K562 (cell line): Measurements from ENCODE around the gene EPYC. TPM values are rescaled to one million over a fixed set of nuclear protein-coding genes. Genes with fewer than 3 reads are reported as not detected.

Experiments used
- ATAC-seq: fragments of 200-7000 bp; cut with Tn5 transposase; 3 replicates; pipeline ENCODE4 v1.9.1; 2020; ENCODE audit warnings: moderate library complexity
- BruUV-seq: library from RNA; stranded (reverse); fragments of 400-500 nt; replicated peaks from 2 replicates; lab custom pipeline; 2021; lab: Mats Ljungman, UMichigan
- CTCF ChIA-PET: fragments of 300-600 bp; formaldehyde crosslinking; extraction: SDS; loops from one replicate; lab custom pipeline; 2021; ENCODE audit warnings: low intra/inter-chr PET ratio; lab: Yijun Ruan, JAX
- POLR2A ChIA-PET: fragments of 300-600, 350-650 bp; sonication (Branson Sonifier 250); formaldehyde crosslinking; extraction: SDS; loops from one replicate; lab custom pipeline; 2021; ENCODE audit warnings: antibody characterized with exemption, inconsistent platforms; lab: Yijun Ruan, JAX
- DNase-seq, 4 experiments: peaks; one replicate each; pipeline versions ENCODE4 v3.0.0 to v3.0.0-alpha.2; 2011 to 2018; ENCODE audit warnings: low spot score in 3 of 4, mixed read lengths in 3 of 4; ENCODE audit errors: extremely low read depth in 1 of 4
- FAIRE-seq: peaks from 2 replicates; lab custom pipeline; 2011; peaks lifted over from hg19 to GRCh38; lab: Jason Lieb, UNC
- H2AFZ ChIP-seq: 2 replicates; pipeline ENCODE4 v1.6.0; 2011; ENCODE audit warnings: low read depth, low read length, control low read depth, inconsistent platforms
- H3K27ac ChIP-seq: fragments of 200-600 bp; 3 replicates; pipeline ENCODE4 v1.8.0; 2011; ENCODE audit warnings: low read depth, mild to moderate bottlenecking, control low read depth, inconsistent platforms, low read length, moderate library complexity, mixed read lengths; ENCODE audit errors: extremely low read depth
- H3K27me3 ChIP-seq, 2 experiments: fragments of 300-600 bp in 1 of 2; 2 replicates in 1 of 2; 3 replicates in 1 of 2; pipeline versions ENCODE4 v1.6.0 to v1.8.0; 2011; ENCODE audit warnings: inconsistent platforms in 2 of 2, low read length in 2 of 2, mild to moderate bottlenecking in 1 of 2, mixed read lengths in 1 of 2, moderate library complexity in 1 of 2; ENCODE audit not compliant: control insufficient read depth in 2 of 2, insufficient read depth in 2 of 2
- H3K36me3 ChIP-seq: fragments of 300-600 bp; 3 replicates; pipeline ENCODE4 v1.8.0; 2011; ENCODE audit warnings: mild to moderate bottlenecking, low read length, inconsistent platforms; ENCODE audit not compliant: control insufficient read depth, insufficient read depth
- H3K4me1 ChIP-seq, 2 experiments: fragments of 200-600 bp in 1 of 2; replicated peaks in 1 of 2; 2 replicates in 1 of 2; 3 replicates in 1 of 2; pipeline versions ENCODE4 v1.5.1 to v1.8.0; 2011; ENCODE audit warnings: inconsistent platforms in 2 of 2, low read length in 2 of 2, mild to moderate bottlenecking in 1 of 2, mixed read lengths in 1 of 2, moderate library complexity in 1 of 2; ENCODE audit not compliant: control insufficient read depth in 2 of 2, insufficient read depth in 2 of 2
- H3K4me2 ChIP-seq: 2 replicates; pipeline ENCODE4 v1.6.1; 2011; ENCODE audit warnings: low read length, control low read depth, inconsistent platforms, mixed read lengths; ENCODE audit not compliant: insufficient read depth
- H3K4me3 ChIP-seq: fragments of 200-600 bp; sonication (generic), shearing (Covaris generic); 2 replicates; pipeline ENCODE4 v1.5.1; 2016; ENCODE audit warnings: control low read depth, inconsistent platforms
- H3K79me2 ChIP-seq: fragments of 200-600 bp; 3 replicates; pipeline ENCODE4 v1.8.0; 2011; ENCODE audit warnings: low read length, inconsistent platforms; ENCODE audit not compliant: control insufficient read depth, insufficient read depth
- H3K9ac ChIP-seq, 2 experiments: 2 replicates each; pipeline versions ENCODE4 v1.6.0 to v1.6.1; 2011; ENCODE audit warnings: low read depth in 2 of 2, low read length in 2 of 2, control low read depth in 1 of 2, inconsistent platforms in 1 of 2, mild to moderate bottlenecking in 1 of 2, mixed read lengths in 1 of 2; ENCODE audit not compliant: insufficient read depth in 1 of 2
- H3K9me1 ChIP-seq: one replicate; pipeline ENCODE4 v1.6.0; 2011; ENCODE audit warnings: inconsistent platforms, mild to moderate bottlenecking, low read length, moderate library complexity; ENCODE audit not compliant: control insufficient read depth, insufficient read depth
- H3K9me3 ChIP-seq: replicated peaks from 2 replicates; pipeline ENCODE4 v1.5.1; 2011; ENCODE audit warnings: low read depth, low read length, inconsistent platforms; ENCODE audit not compliant: control insufficient read depth, insufficient read depth
- H4K20me1 ChIP-seq: replicated peaks from 2 replicates; pipeline ENCODE4 v1.6.1; 2011; ENCODE audit warnings: low read length, inconsistent platforms, mixed read lengths; ENCODE audit not compliant: control insufficient read depth, insufficient read depth
- ARID2 ChIP-seq: fragments of 450-650 bp; IDR thresholded peaks from 2 replicates; pipeline ENCODE4 v1.6.1; 2017; ENCODE audit warnings: antibody characterized with exemption, mild to moderate bottlenecking
- CC2D1A ChIP-seq: fragments of 450-650 bp; IDR thresholded peaks from 2 replicates; pipeline ENCODE4 v1.6.1; 2017; ENCODE audit warnings: mild to moderate bottlenecking
- GATA2 ChIP-seq: sonication (generic); formaldehyde crosslinking; IDR thresholded peaks from 2 replicates; pipeline ENCODE4 v1.4.0; 2020; ENCODE audit warnings: mild to moderate bottlenecking, missing genetic modification reagents
- MTA2 ChIP-seq: fragments of 450-650 bp; IDR thresholded peaks from 2 replicates; pipeline ENCODE4 v1.6.1; 2016; ENCODE audit warnings: low read depth
- PCBP2 ChIP-seq: fragments of 200-400 bp; formaldehyde crosslinking; IDR thresholded peaks from 2 replicates; pipeline ENCODE4 v1.6.1; 2018; ENCODE audit warnings: low read length, low read depth, mild to moderate bottlenecking, moderate library complexity; ENCODE audit not compliant: poor library complexity, severe bottlenecking
- PHF20 ChIP-seq: fragments of 450-650 bp; IDR thresholded peaks from 2 replicates; pipeline ENCODE4 v1.6.1; 2018; ENCODE audit not compliant: partially characterized antibody
- POLR2AphosphoS2 ChIP-seq: IDR thresholded peaks from 2 replicates; pipeline ENCODE4 v1.6.1; 2012; ENCODE audit warnings: low read length, improper control_type of control experiment
- POLR2B ChIP-seq: fragments of 450-650 bp; IDR thresholded peaks from 2 replicates; pipeline ENCODE4 v1.6.1; 2018; ENCODE audit warnings: low read depth; ENCODE audit not compliant: partially characterized antibody
- SETDB1 ChIP-seq: IDR thresholded peaks from one replicate; pipeline ENCODE4 v1.6.1; 2012; ENCODE audit warnings: low read length, control low read depth, inconsistent platforms
- TAF1 ChIP-seq: IDR thresholded peaks from 2 replicates; pipeline ENCODE4 v1.6.1; 2011; ENCODE audit warnings: mild to moderate bottlenecking, low read length, moderate library complexity; ENCODE audit not compliant: insufficient read depth, control insufficient read depth, severe bottlenecking; ENCODE audit errors: extremely low read depth
- TEAD4 ChIP-seq, 2 experiments: sonication (generic) in 1 of 2; formaldehyde crosslinking in 1 of 2; IDR thresholded peaks; 2 replicates each; pipeline versions ENCODE4 v1.6.1 to v1.8.0; 2012 to 2022; ENCODE audit warnings: borderline replicate concordance in 1 of 2, inconsistent platforms in 1 of 2, low read length in 1 of 2, mild to moderate bottlenecking in 1 of 2, missing genetic modification reagents in 1 of 2
- THRAP3 ChIP-seq: fragments of 450-650 bp; IDR thresholded peaks from 2 replicates; pipeline ENCODE4 v1.6.1; 2016; ENCODE audit warnings: mild to moderate bottlenecking, inconsistent platforms, borderline replicate concordance
- ZNF239 ChIP-seq: fragments of 250-450 bp; sonication (Bioruptor Pico); IDR thresholded peaks from 2 replicates; pipeline ENCODE4 v1.4.0; 2020; ENCODE audit warnings: mild to moderate bottlenecking
- in situ Hi-C: fragments of 300-500 bp; cut with MboI; formaldehyde crosslinking; loops from 4 replicates; pipeline ENCODE4 v1.15.0; 2018; ENCODE audit warnings: inconsistent platforms, mixed read lengths
- intact Hi-C: fragments of 100-400 bp; cut with micrococcal nuclease; formaldehyde crosslinking; loops from 2 replicates; pipeline ENCODE4 v1.14.2; 2022
- polyA plus RNA-seq, 8 experiments: library from polyadenylated mRNA; depleted of rRNA in 4 of 8; stranded (reverse) in 5 of 8; unstranded in 3 of 8; fragments of >200 nt; fragmentation: Nextera tagmentation in 2 of 8; fragmentation: Illumina TruSeq in 1 of 8; extraction: Ambion mirVana in 2 of 8; extraction: Trizol in 1 of 8; gene quantifications; 2 replicates each; pipeline versions ENCODE4 v1.2.1 to v1.2.3, GENCODE V29; 2011 to 2014; ENCODE audit warnings: inconsistent platforms in 1 of 8, missing spikeins in 1 of 8
- total RNA-seq, 7 experiments: library from RNA; depleted of rRNA in 6 of 7; stranded (reverse); fragments of >200 nt in 6 of 7; fragmentation: Illumina TruSeq in 2 of 7; extraction: Trizol in 2 of 7; gene quantifications; 2 replicates each; pipeline versions ENCODE4 v1.2.1 to v1.2.3, GENCODE V29; 2011 to 2021; ENCODE audit warnings: low replicate concordance in 1 of 7
- TF ChIP-seq, protein P1 (sequence below): fragments of 250-450 bp; sonication (Bioruptor Pico); IDR thresholded peaks from 2 replicates; pipeline ENCODE4 v1.5.0; 2020; ENCODE audit warnings: mild to moderate bottlenecking, borderline replicate concordance
- TF ChIP-seq, protein P2 (sequence below), 2 experiments: fragments of 200-800 bp in 1 of 2; sonication (Bioruptor generic) in 1 of 2; sonication (generic) in 1 of 2; formaldehyde crosslinking in 1 of 2; IDR thresholded peaks in 1 of 2; conservative IDR thresholded peaks in 1 of 2; 2 replicates each; pipeline versions ENCODE4 v1.5.0 to v1.6.1; 2016 to 2020; ENCODE audit warnings: missing compliant biosample characterization in 1 of 2, missing genetic modification characterization in 1 of 2, missing genetic modification reagents in 1 of 2
- TF ChIP-seq, protein P3 (sequence below): sonication (generic); formaldehyde crosslinking; IDR thresholded peaks from 2 replicates; pipeline ENCODE4 v1.8.0; 2022; ENCODE audit warnings: missing genetic modification reagents, mild to moderate bottlenecking, moderate library complexity, borderline replicate concordance
- TF ChIP-seq, protein P4 (sequence below): fragments of 450-650 bp; formaldehyde crosslinking; IDR thresholded peaks from 2 replicates; pipeline ENCODE4 v1.4.0; 2020; ENCODE audit warnings: mild to moderate bottlenecking, moderate library complexity

The EPYC gene
- total and polyA plus RNA-seq, 9 of the 15 experiments (the other 6 are each of a cell fraction or from before 2014, with no cell fraction given) = not detected

DNA sequence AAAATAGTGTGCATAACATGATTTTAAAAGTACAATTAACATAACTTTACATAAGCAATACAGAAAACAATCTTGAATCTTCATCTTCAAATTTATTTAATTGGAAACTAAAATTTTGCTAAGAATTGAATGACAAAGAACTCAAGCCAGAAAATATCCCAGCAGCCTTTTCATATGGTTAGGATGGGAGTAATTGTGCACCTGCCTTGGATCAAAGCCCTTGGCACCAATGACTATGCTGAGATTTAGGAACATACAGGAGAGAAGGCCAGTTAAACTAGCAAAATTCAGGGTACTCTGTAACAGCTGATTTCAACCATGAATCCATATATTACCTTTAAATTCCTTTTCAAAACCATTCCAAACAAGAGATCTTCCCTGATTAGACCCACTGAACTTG lies 47.3 kb upstream of the EPYC start:
- no peak overlapping the region for H3K4me2 ChIP-seq
- no peaks in the 10 kb centered on the region for H3K9me3 ChIP-seq
- FAIRE-seq = no peak
- in situ Hi-C loops (no loop called here), intact Hi-C loops (no loop called here)
- no TSS peak for BruUV-seq
- no peak overlapping the region for H3K4me3 ChIP-seq
- no peaks in the 10 kb centered on the region for H3K79me2 ChIP-seq
- H2AFZ ChIP-seq = no peak overlapping the region
- no peaks in the 10 kb centered on the region for H3K27me3 ChIP-seq
- DNase-seq = no peak
- H3K9ac ChIP-seq = no peak overlapping the region
- no peaks in the 10 kb centered on the region for H3K4me1 ChIP-seq
- no peak for ATAC-seq
- TF ChIP-seq ZNF239 (CRISPR knock-in tag) (no peak), POLR2B (no peak), GATA2 (CRISPR knock-in tag) (no peak), PHF20 (no peak), TAF1 (no peak), CC2D1A (no peak), THRAP3 (no peak), PCBP2 (no peak), TEAD4 (IDR thresholded peaks at IDR 0.05; ENCODE audit: low read length) (no peak), TEAD4 (CRISPR knock-in tag; IDR thresholded peaks at IDR 0.05; ENCODE audit: borderline replicate concordance) (no peak), MTA2 (no peak), ARID2 (no peak), SETDB1 (no peak), POLR2AphosphoS2 (no peak)
- TF ChIP-seq, protein P1, sequence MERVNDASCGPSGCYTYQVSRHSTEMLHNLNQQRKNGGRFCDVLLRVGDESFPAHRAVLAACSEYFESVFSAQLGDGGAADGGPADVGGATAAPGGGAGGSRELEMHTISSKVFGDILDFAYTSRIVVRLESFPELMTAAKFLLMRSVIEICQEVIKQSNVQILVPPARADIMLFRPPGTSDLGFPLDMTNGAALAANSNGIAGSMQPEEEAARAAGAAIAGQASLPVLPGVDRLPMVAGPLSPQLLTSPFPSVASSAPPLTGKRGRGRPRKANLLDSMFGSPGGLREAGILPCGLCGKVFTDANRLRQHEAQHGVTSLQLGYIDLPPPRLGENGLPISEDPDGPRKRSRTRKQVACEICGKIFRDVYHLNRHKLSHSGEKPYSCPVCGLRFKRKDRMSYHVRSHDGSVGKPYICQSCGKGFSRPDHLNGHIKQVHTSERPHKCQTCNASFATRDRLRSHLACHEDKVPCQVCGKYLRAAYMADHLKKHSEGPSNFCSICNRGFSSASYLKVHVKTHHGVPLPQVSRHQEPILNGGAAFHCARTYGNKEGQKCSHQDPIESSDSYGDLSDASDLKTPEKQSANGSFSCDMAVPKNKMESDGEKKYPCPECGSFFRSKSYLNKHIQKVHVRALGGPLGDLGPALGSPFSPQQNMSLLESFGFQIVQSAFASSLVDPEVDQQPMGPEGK (CRISPR knock-in tag) = no peak
- TF ChIP-seq, protein P2, sequence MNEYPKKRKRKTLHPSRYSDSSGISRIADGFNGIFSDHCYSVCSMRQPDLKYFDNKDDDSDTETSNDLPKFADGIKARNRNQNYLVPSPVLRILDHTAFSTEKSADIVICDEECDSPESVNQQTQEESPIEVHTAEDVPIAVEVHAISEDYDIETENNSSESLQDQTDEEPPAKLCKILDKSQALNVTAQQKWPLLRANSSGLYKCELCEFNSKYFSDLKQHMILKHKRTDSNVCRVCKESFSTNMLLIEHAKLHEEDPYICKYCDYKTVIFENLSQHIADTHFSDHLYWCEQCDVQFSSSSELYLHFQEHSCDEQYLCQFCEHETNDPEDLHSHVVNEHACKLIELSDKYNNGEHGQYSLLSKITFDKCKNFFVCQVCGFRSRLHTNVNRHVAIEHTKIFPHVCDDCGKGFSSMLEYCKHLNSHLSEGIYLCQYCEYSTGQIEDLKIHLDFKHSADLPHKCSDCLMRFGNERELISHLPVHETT (CRISPR knock-in tag; conservative IDR thresholded peaks at IDR 0.05 in 1 of 2, IDR thresholded peaks at IDR 0.05 in 1 of 2) = no peak
- TF ChIP-seq, protein P3, sequence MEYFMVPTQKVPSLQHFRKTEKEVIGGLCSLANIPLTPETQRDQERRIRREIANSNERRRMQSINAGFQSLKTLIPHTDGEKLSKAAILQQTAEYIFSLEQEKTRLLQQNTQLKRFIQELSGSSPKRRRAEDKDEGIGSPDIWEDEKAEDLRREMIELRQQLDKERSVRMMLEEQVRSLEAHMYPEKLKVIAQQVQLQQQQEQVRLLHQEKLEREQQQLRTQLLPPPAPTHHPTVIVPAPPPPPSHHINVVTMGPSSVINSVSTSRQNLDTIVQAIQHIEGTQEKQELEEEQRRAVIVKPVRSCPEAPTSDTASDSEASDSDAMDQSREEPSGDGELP (CRISPR knock-in tag) = no peak
- TF ChIP-seq, protein P4, sequence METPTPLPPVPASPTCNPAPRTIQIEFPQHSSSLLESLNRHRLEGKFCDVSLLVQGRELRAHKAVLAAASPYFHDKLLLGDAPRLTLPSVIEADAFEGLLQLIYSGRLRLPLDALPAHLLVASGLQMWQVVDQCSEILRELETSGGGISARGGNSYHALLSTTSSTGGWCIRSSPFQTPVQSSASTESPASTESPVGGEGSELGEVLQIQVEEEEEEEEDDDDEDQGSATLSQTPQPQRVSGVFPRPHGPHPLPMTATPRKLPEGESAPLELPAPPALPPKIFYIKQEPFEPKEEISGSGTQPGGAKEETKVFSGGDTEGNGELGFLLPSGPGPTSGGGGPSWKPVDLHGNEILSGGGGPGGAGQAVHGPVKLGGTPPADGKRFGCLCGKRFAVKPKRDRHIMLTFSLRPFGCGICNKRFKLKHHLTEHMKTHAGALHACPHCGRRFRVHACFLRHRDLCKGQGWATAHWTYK = no peak
- no peak overlapping the region for H3K27ac ChIP-seq
- no peaks in the 10 kb centered on the region for H3K9me1 ChIP-seq
- no peaks in the 10 kb centered on the region for H3K36me3 ChIP-seq
- CTCF ChIA-PET = no interaction called here
- POLR2A ChIA-PET = no interaction called here
- no peaks in the 10 kb centered on the region for H4K20me1 ChIP-seq
